ENCODE measurements around the gene YPEL5. TPM values are rescaled to one million over a fixed set of nuclear protein-coding genes. Genes with fewer than 3 reads are reported as not detected.

The YPEL5 gene
- total RNA-seq, 1 experiment from 2014 or later = 66.4 TPM

DNA sequence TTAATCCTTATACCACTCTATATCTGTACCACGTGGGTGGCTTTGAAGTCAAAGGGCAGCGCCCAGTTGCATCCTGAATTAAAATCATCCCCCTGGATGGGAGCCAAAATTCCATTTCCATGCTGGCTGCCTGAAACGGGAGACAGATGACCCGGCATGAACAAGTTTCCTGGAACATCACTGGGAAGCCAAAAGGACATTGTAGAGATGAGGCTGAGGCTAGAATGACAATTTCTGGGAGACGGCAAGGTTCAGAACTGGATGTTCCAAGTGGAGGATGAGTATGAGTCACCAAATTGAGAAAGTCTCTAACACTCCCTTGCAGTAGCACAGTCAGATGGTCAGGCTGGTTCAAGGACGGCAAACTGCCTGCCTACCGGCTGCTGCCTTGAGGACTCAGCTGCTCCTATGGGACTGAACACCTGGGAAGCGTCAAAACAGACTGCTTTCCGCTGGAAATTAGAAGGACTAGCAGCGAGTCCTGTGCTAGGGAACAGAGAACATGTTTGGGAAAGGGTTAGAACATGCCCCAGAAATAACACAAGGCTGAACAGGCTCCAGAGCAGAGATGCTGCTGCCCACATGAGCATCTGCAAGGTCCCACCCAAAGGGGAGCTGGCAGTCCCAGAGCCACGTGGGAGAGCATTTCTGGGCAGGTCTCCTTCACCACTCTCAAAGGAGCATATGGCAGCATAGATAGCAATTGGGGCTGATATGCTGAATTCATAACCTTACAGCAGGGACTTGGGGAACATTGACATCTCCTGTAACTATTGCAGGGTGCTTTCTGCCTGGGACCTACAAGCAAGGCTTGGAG lies 32.0 kb downstream of the YPEL5 start:
- H3K4me1 ChIP-seq (ENCODE audit: control insufficient read depth, insufficient read depth, low read length) = no peaks in the 10 kb centered on the region
- BruUV-seq (replicated peaks) = no TSS peak
- ChIA-PET POLR2A (no interaction called here), CTCF (no interaction called here)
- intact Hi-C loops (cut with micrococcal nuclease; ENCODE audit: unreplicated experiment) (no loop called here), in situ Hi-C loops (cut with HindIII; ENCODE audit: low pct_unique_long_range_greater_than_20kb, low sequenced_read_pairs) (no loop called here)
- H3K36me3 ChIP-seq (ENCODE audit: control insufficient read depth, insufficient read depth, low read length) = no peaks in the 10 kb centered on the region
- no peak overlapping the region for H3K4me3 ChIP-seq (ENCODE audit: low read depth in 2 of 2, low read length in 2 of 2)
- 0 out of 2 replicates have a peak, but pooled peaks cover 4% of the 10 kb centered on the region for H3K27me3 ChIP-seq (ENCODE audit: control insufficient read depth, insufficient read depth, low read length)
- DNase-seq (ENCODE audit: low read depth, low spot score) (no peak), ATAC-seq (no peak)
- TF ChIP-seq REST (IDR thresholded peaks at IDR 0.05; ENCODE audit: insufficient read depth in 1 of 2, low read depth in 2 of 2, low read length in 1 of 2) (no peak), SIN3A (IDR thresholded peaks at IDR 0.05; ENCODE audit: borderline replicate concordance, insufficient read depth, low read depth, low read length) (no peak), POLR2AphosphoS5 (IDR thresholded peaks at IDR 0.05; ENCODE audit: low read depth, low read length) (no peak), CTCF (IDR thresholded peaks at IDR 0.05) (no peak), TCF7L2 (IDR thresholded peaks at IDR 0.05; ENCODE audit: low read depth, low read length) (no peak)
- H3K27ac ChIP-seq (ENCODE audit: low read length) = no peak overlapping the region
- no peaks in the 10 kb centered on the region for H3K9me3 ChIP-seq (ENCODE audit: control insufficient read depth, insufficient read depth, low read depth, low read length)

DNA sequence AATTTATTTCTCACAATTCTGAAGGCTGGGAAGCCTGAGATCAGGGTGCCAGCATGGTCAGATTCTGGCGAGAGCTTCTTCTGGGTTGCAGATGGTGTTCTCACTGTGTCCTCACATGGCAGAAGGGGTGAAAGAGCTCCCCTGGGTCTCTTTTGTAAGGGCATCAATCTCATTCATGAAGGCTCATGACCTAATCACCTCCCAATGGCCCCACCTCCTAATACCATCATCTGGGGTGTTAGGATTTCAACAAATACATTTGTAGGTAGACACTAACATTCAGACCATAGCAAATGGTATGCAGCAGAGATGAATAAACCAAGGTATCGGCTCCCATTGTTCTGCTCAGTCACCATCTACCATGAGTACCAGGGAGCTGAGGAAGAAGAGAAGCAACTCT lies 32.7 kb downstream of the YPEL5 start:
- intact Hi-C loops (cut with micrococcal nuclease; ENCODE audit: unreplicated experiment) (no loop called here), in situ Hi-C loops (cut with HindIII; ENCODE audit: low pct_unique_long_range_greater_than_20kb, low sequenced_read_pairs) (no loop called here)
- no peak for DNase-seq (ENCODE audit: low read depth, low spot score)
- Histone ChIP-seq H3K27me3 (ENCODE audit: control insufficient read depth, insufficient read depth, low read length) (peaks cover 6% of the 10 kb centered on the region; the same call in 1 of the 2 replicates), H3K4me3 (ENCODE audit: low read depth in 2 of 2, low read length in 2 of 2) (no peak overlapping the region), H3K36me3 (ENCODE audit: control insufficient read depth, insufficient read depth, low read length) (no peaks in the 10 kb centered on the region), H3K27ac (ENCODE audit: low read length) (no peak overlapping the region), H3K4me1 (ENCODE audit: control insufficient read depth, insufficient read depth, low read length) (no peaks in the 10 kb centered on the region), H3K9me3 (ENCODE audit: control insufficient read depth, insufficient read depth, low read depth, low read length) (no peaks in the 10 kb centered on the region)
- ChIA-PET POLR2A (no interaction called here), CTCF (interaction anchor here (1.7 kb wide), 1 partner anchor 15 kb away, joined by 4 read pairs; no protein-coding TSS in a partner anchor)
- BruUV-seq (replicated peaks) = no TSS peak
- no peak for ATAC-seq
- TF ChIP-seq POLR2AphosphoS5 (IDR thresholded peaks at IDR 0.05; ENCODE audit: low read depth, low read length) (no peak), TCF7L2 (IDR thresholded peaks at IDR 0.05; ENCODE audit: low read depth, low read length) (no peak), REST (IDR thresholded peaks at IDR 0.05; ENCODE audit: insufficient read depth in 1 of 2, low read depth in 2 of 2, low read length in 1 of 2) (no peak), SIN3A (IDR thresholded peaks at IDR 0.05; ENCODE audit: borderline replicate concordance, insufficient read depth, low read depth, low read length) (no peak), CTCF (IDR thresholded peaks at IDR 0.05) (no peak)

Data from Panc1 (cell line).